OCI-LY7 (cell line): ENCODE results near the gene COX7A2L.

Source experiments
- EZH2phosphoT487 ChIP-seq: fragments of 200-600 bp; sonication (generic); IDR thresholded peaks from 2 replicates; pipeline ENCODE4 v1.6.1; 2018; ENCODE audit warnings: low read depth, borderline replicate concordance, mild to moderate bottlenecking, mixed run types, antibody characterized with exemption, low read length, moderate library complexity, mixed read lengths
- TF ChIP-seq, protein P1 (sequence below): fragments of 200-600 bp; sonication (generic); conservative IDR thresholded peaks from 2 replicates; pipeline ENCODE4 v1.5.1; 2014; ENCODE audit warnings: mild to moderate bottlenecking, antibody characterized with exemption, low read length, moderate library complexity, mixed read lengths

DNA sequence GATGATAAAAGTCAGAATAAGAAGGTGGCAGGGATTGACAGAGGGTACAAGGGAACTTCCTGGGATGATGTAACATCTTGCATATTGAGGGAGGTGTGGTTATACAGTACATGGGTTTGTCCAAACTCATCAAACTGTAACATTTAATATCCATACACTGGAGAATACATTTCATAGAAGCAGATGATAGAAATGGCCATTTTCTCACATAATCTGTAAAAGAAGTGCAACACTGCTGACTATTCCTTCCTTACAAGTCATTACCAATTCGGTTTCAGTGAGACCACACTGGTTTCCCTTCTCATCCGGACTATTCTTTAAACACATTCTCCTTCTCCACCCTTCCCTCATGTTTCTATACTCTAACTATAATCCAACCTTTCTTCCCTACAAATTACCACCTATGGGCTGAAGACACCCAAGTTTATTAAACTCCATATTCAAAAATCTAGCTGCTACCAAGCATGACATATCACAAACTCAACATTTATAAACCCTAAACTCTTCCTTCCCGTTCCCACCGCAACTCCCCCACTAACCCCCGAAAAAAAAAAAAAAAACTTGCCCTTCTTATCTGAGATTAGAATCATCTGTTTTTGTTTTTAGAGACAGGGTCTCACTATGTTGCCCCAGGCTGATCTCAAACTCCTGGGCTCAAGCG lies 1.6 kb downstream of the COX7A2L start:
- TF ChIP-seq, protein P1, sequence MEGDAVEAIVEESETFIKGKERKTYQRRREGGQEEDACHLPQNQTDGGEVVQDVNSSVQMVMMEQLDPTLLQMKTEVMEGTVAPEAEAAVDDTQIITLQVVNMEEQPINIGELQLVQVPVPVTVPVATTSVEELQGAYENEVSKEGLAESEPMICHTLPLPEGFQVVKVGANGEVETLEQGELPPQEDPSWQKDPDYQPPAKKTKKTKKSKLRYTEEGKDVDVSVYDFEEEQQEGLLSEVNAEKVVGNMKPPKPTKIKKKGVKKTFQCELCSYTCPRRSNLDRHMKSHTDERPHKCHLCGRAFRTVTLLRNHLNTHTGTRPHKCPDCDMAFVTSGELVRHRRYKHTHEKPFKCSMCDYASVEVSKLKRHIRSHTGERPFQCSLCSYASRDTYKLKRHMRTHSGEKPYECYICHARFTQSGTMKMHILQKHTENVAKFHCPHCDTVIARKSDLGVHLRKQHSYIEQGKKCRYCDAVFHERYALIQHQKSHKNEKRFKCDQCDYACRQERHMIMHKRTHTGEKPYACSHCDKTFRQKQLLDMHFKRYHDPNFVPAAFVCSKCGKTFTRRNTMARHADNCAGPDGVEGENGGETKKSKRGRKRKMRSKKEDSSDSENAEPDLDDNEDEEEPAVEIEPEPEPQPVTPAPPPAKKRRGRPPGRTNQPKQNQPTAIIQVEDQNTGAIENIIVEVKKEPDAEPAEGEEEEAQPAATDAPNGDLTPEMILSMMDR = no peak
- no peak for TF ChIP-seq EZH2phosphoT487
